Hepatocyte (in vitro differentiated cells): Measurements from ENCODE around the gene AURKAIP1. TPM values are rescaled to one million over a fixed set of nuclear protein-coding genes. Genes with fewer than 3 reads are reported as not detected.

Experiments
- DNase-seq: peaks from one replicate; pipeline ENCODE4 v3.0.0-alpha.2; 2016; ENCODE audit warnings: low spot score
- H2AFZ ChIP-seq: fragments of 200-600 bp; sonication (generic); 2 replicates; pipeline ENCODE4 v1.6.0; 2016; ENCODE audit warnings: antibody characterized with exemption, mild to moderate bottlenecking
- H3K27ac ChIP-seq: fragments of 200-600 bp; sonication (generic); 2 replicates; pipeline ENCODE4 v1.5.1; 2016; ENCODE audit warnings: mild to moderate bottlenecking
- H3K27me3 ChIP-seq: fragments of 200-600 bp; sonication (generic); 2 replicates; pipeline ENCODE4 v1.6.1; 2016
- H3K36me3 ChIP-seq: fragments of 200-600 bp; sonication (generic); replicated peaks from 2 replicates; pipeline ENCODE4 v1.5.1; 2016; ENCODE audit warnings: low read depth; ENCODE audit not compliant: insufficient read depth
- H3K4me1 ChIP-seq: fragments of 200-600 bp; sonication (generic); 2 replicates; pipeline ENCODE4 v1.5.1; 2016; ENCODE audit warnings: mild to moderate bottlenecking, moderate library complexity; ENCODE audit not compliant: insufficient read depth
- H3K4me2 ChIP-seq: fragments of 200-600 bp; sonication (generic); 2 replicates; pipeline ENCODE4 v1.6.0; 2016
- H3K4me3 ChIP-seq: fragments of 200-600 bp; sonication (generic); 2 replicates; pipeline ENCODE4 v1.5.1; 2016; ENCODE audit warnings: mild to moderate bottlenecking
- H3K79me2 ChIP-seq: fragments of 200-600 bp; sonication (generic); 2 replicates; pipeline ENCODE4 v1.6.0; 2017; ENCODE audit warnings: mild to moderate bottlenecking
- H3K9me2 ChIP-seq: fragments of 200-600 bp; sonication (generic); replicated peaks from 2 replicates; pipeline ENCODE4 v1.6.0; 2017; ENCODE audit warnings: mild to moderate bottlenecking; ENCODE audit not compliant: insufficient read depth
- H3K9me3 ChIP-seq: fragments of 200-600 bp; sonication (generic); 2 replicates; pipeline ENCODE4 v1.5.1; 2016; ENCODE audit warnings: low read depth, mild to moderate bottlenecking
- H4K20me1 ChIP-seq: fragments of 200-600 bp; sonication (generic); 2 replicates; pipeline ENCODE4 v1.6.0; 2016; ENCODE audit warnings: mild to moderate bottlenecking; ENCODE audit not compliant: insufficient read depth, poor library complexity, severe bottlenecking
- EZH2 ChIP-seq: fragments of 200-600 bp; sonication (generic); IDR thresholded peaks from 2 replicates; pipeline ENCODE4 v1.6.1; 2016; ENCODE audit warnings: antibody characterized with exemption, mild to moderate bottlenecking, borderline replicate concordance
- EZH2phosphoT487 ChIP-seq: fragments of 200-600 bp; sonication (generic); IDR thresholded peaks from one replicate; pipeline ENCODE4 v1.6.1; 2018; ENCODE audit warnings: antibody characterized with exemption, mild to moderate bottlenecking, low read depth, moderate library complexity; ENCODE audit not compliant: unreplicated experiment, severe bottlenecking
- WGBS: methylation state at CpG from one replicate; pipeline ENCODE4 v1.1.6; 2016; ENCODE audit warnings: low lambda C conversion rate; ENCODE audit errors: missing lambda C conversion rate; 5-methylcytosine and 5-hydroxymethylcytosine counted together
- polyA plus RNA-seq: library from polyadenylated mRNA; unstranded; fragments of >200 nt; fragmentation: Nextera tagmentation; extraction: Ambion mirVana; gene quantifications from 2 replicates; pipeline ENCODE4 v1.2.1, GENCODE V29; 2016
- total RNA-seq: library from RNA; depleted of rRNA; stranded (reverse); fragments of >200 nt; gene quantifications from 2 replicates; pipeline ENCODE4 v1.2.3, GENCODE V29; 2014
- TF ChIP-seq, protein P1 (sequence below): fragments of 200-600 bp; sonication (generic); IDR thresholded peaks from 2 replicates; pipeline ENCODE4 v1.5.1; 2016; ENCODE audit warnings: antibody characterized with exemption, mild to moderate bottlenecking; ENCODE audit not compliant: poor library complexity

The AURKAIP1 gene
- total and polyA plus RNA-seq, 2 experiments from 2014 or later, result 92.9 to 238 TPM

GRCh38 chr1:1395166-1395565, 20.2 kb upstream of the AURKAIP1 start:
- no peaks in the 10 kb centered on the region for H3K27me3 ChIP-seq
- peaks cover 10% of the 10 kb centered on the region for H3K4me1 ChIP-seq
- H2AFZ ChIP-seq, result no peak overlapping the region
- H4K20me1 ChIP-seq, result peaks cover 8% of the 10 kb centered on the region
- TF ChIP-seq, protein P1, sequence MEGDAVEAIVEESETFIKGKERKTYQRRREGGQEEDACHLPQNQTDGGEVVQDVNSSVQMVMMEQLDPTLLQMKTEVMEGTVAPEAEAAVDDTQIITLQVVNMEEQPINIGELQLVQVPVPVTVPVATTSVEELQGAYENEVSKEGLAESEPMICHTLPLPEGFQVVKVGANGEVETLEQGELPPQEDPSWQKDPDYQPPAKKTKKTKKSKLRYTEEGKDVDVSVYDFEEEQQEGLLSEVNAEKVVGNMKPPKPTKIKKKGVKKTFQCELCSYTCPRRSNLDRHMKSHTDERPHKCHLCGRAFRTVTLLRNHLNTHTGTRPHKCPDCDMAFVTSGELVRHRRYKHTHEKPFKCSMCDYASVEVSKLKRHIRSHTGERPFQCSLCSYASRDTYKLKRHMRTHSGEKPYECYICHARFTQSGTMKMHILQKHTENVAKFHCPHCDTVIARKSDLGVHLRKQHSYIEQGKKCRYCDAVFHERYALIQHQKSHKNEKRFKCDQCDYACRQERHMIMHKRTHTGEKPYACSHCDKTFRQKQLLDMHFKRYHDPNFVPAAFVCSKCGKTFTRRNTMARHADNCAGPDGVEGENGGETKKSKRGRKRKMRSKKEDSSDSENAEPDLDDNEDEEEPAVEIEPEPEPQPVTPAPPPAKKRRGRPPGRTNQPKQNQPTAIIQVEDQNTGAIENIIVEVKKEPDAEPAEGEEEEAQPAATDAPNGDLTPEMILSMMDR, result no peak
- no peak for TF ChIP-seq EZH2
- peaks cover 79% of the 10 kb centered on the region for H3K79me2 ChIP-seq
- DNase-seq, result no peak
- no peaks in the 10 kb centered on the region for H3K9me3 ChIP-seq
- no peak overlapping the region for H3K27ac ChIP-seq
- H3K4me3 ChIP-seq, result no peak overlapping the region
- no peaks in the 10 kb centered on the region for H3K9me2 ChIP-seq
- no peaks in the 10 kb centered on the region for H3K36me3 ChIP-seq
- 98% methylated on average over 11 of the region's 11 CpGs for WGBS
- H3K4me2 ChIP-seq, result no peak overlapping the region

GRCh38 chr1:1394116-1394515, 19.1 kb upstream of the AURKAIP1 start:
- Histone ChIP-seq H3K4me2 (no peak overlapping the region), H4K20me1 (peaks cover 8% of the 10 kb centered on the region), H2AFZ (no peak overlapping the region), H3K4me1 (peaks cover 9% of the 10 kb centered on the region), H3K36me3 (no peaks in the 10 kb centered on the region), H3K9me2 (no peaks in the 10 kb centered on the region), H3K79me2 (peaks cover 72% of the 10 kb centered on the region), H3K27ac (no peak overlapping the region), H3K27me3 (no peaks in the 10 kb centered on the region), H3K9me3 (no peaks in the 10 kb centered on the region), H3K4me3 (no peak overlapping the region)
- DNase-seq, result no peak
- no peak for TF ChIP-seq EZH2phosphoT487
- TF ChIP-seq, protein P1, result no peak
- TF ChIP-seq EZH2, result no peak
- 95% methylated on average over 7 of the region's 7 CpGs for WGBS

DNA sequence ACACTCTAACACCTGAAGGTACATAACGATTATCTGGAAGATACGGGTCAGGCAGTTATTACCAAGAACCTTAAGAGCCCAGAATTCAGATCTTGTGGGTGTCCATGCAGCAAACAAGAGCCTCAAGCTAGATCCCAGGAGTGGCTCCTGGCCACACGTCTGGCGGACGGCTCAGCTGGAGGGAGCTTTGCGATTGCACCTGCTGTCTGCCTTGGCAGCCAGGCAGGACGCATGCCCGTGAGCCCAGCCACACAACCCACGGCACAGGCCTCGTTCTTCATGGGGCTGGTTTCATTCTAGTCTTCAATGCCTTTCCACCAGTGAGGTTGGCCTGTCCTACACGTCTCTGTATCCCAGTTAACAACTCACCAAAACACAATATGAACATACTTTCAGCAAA, 18.4 kb upstream of the AURKAIP1 start:
- Histone ChIP-seq H3K4me1 (peaks cover 9% of the 10 kb centered on the region), H4K20me1 (peaks cover 8% of the 10 kb centered on the region), H3K9me2 (no peaks in the 10 kb centered on the region), H3K36me3 (no peaks in the 10 kb centered on the region), H3K79me2 (peaks cover 66% of the 10 kb centered on the region), H3K4me2 (no peak overlapping the region), H3K4me3 (no peak overlapping the region), H2AFZ (no peak overlapping the region), H3K27me3 (no peaks in the 10 kb centered on the region), H3K9me3 (no peaks in the 10 kb centered on the region), H3K27ac (no peak overlapping the region)
- TF ChIP-seq EZH2phosphoT487 (no peak), EZH2 (no peak)
- TF ChIP-seq, protein P1, result no peak
- 93% methylated on average over 11 of the region's 11 CpGs for WGBS
- no peak for DNase-seq

GRCh38 chr1:1393014-1393413, 18.0 kb upstream of the AURKAIP1 start:
- 92% methylated on average over 4 of the region's 4 CpGs for whole genome bisulfite sequencing
- no peak for DNase-seq
- H3K36me3 ChIP-seq, result no peaks in the 10 kb centered on the region
- H3K27ac ChIP-seq, result no peak overlapping the region
- no peak overlapping the region for H3K4me2 ChIP-seq
- no peak overlapping the region for H3K4me3 ChIP-seq
- H4K20me1 ChIP-seq, result peaks cover 8% of the 10 kb centered on the region
- no peaks in the 10 kb centered on the region for H3K9me3 ChIP-seq
- peaks cover 62% of the 10 kb centered on the region for H3K79me2 ChIP-seq
- H3K4me1 ChIP-seq, result peaks cover 6% of the 10 kb centered on the region
- TF ChIP-seq EZH2 (no peak), EZH2phosphoT487 (no peak)
- TF ChIP-seq, protein P1, result no peak
- H3K9me2 ChIP-seq, result no peaks in the 10 kb centered on the region
- H2AFZ ChIP-seq, result no peak overlapping the region
- no peaks in the 10 kb centered on the region for H3K27me3 ChIP-seq
